ENCODE results near the gene CAPNS1. TPM values are rescaled to one million over a fixed set of nuclear protein-coding genes. Genes with fewer than 3 reads are reported as not detected.

The CAPNS1 gene
- total RNA-seq, 1 experiment from 2014 or later, result 489 TPM

GRCh38 chr19:36103040-36103626 lies 36.7 kb upstream of the CAPNS1 start:
- H3K36me3 ChIP-seq (ENCODE audit: control insufficient read depth, insufficient read depth, low read length), result no peaks in the 10 kb centered on the region; the same call in 1 of the 2 replicates
- H3K4me3 ChIP-seq (ENCODE audit: low read depth, low read length), result no peak overlapping the region
- Mint-ChIP-seq H3K27ac (ENCODE audit: unreplicated experiment) (no peak overlapping the region), H3K9me3 (ENCODE audit: unreplicated experiment) (no peaks in the 10 kb centered on the region), H3K27me3 (ENCODE audit: insufficient read depth, unreplicated experiment) (no peaks in the 10 kb centered on the region), H3K36me3 (ENCODE audit: insufficient read depth, unreplicated experiment) (peaks cover 45% of the 10 kb centered on the region), H3K4me1 (ENCODE audit: low read depth, unreplicated experiment) (no peaks in the 10 kb centered on the region), H3K4me3 (ENCODE audit: unreplicated experiment) (no peak overlapping the region)
- ChIA-PET POLR2A (no interaction called here), CTCF (no interaction called here)
- no TSS peak for BruUV-seq (replicated peaks)
- intact Hi-C loops (cut with micrococcal nuclease; ENCODE audit: unreplicated experiment), result no loop called here
- no peaks in the 10 kb centered on the region for H3K27me3 ChIP-seq (replicated peaks; ENCODE audit: control insufficient read depth, insufficient read depth, low read length)
- DNase-seq, result no peak
- H3K4me1 ChIP-seq, result no peaks in the 10 kb centered on the region
- H3K9me3 ChIP-seq, result no peaks in the 10 kb centered on the region
- TF ChIP-seq CTCF (IDR thresholded peaks at IDR 0.05; ENCODE audit: insufficient read depth in 1 of 2, low read depth in 1 of 2, low read length in 1 of 2, severe bottlenecking in 1 of 2, unreplicated experiment in 1 of 2), result no peak

- Histone ChIP-seq H3K9me3 (no peaks in the 10 kb centered on the region), H3K4me1 (no peaks in the 10 kb centered on the region), H3K36me3 (ENCODE audit: control insufficient read depth, insufficient read depth, low read length) (no peaks in the 10 kb centered on the region; the same call in 1 of the 2 replicates), H3K4me3 (ENCODE audit: low read depth, low read length) (no peak overlapping the region), H3K27me3 (replicated peaks; ENCODE audit: control insufficient read depth, insufficient read depth, low read length) (no peaks in the 10 kb centered on the region)
- ChIA-PET CTCF (no interaction called here), POLR2A (no interaction called here)
- no peak for DNase-seq
- no peaks in the 10 kb centered on the region for H3K9me3 Mint-ChIP-seq (ENCODE audit: unreplicated experiment)
- BruUV-seq (replicated peaks), result no TSS peak
- no peak for TF ChIP-seq CTCF (IDR thresholded peaks at IDR 0.05; ENCODE audit: insufficient read depth in 1 of 2, low read depth in 1 of 2, low read length in 1 of 2, severe bottlenecking in 1 of 2, unreplicated experiment in 1 of 2)
- H3K27me3 Mint-ChIP-seq (ENCODE audit: insufficient read depth, unreplicated experiment), result no peaks in the 10 kb centered on the region
- peaks cover 38% of the 10 kb centered on the region for H3K36me3 Mint-ChIP-seq (ENCODE audit: insufficient read depth, unreplicated experiment)
- intact Hi-C loops (cut with micrococcal nuclease; ENCODE audit: unreplicated experiment), result no loop called here
- H3K27ac Mint-ChIP-seq (ENCODE audit: unreplicated experiment), result no peak overlapping the region
- no peak overlapping the region for H3K4me3 Mint-ChIP-seq (ENCODE audit: unreplicated experiment)
- no peaks in the 10 kb centered on the region for H3K4me1 Mint-ChIP-seq (ENCODE audit: low read depth, unreplicated experiment)
These were observed 35.9 kb upstream of the CAPNS1 start for GRCh38 chr19:36103842-36104552.

GRCh38 chr19:36106441-36106840 lies 33.4 kb upstream of the CAPNS1 start:
- intact Hi-C loops (cut with micrococcal nuclease; ENCODE audit: unreplicated experiment), result no loop called here
- Mint-ChIP-seq H3K9me3 (ENCODE audit: unreplicated experiment) (no peaks in the 10 kb centered on the region), H3K27ac (ENCODE audit: unreplicated experiment) (no peak overlapping the region), H3K4me3 (ENCODE audit: unreplicated experiment) (no peak overlapping the region), H3K36me3 (ENCODE audit: insufficient read depth, unreplicated experiment) (peaks cover 25% of the 10 kb centered on the region), H3K4me1 (ENCODE audit: low read depth, unreplicated experiment) (no peaks in the 10 kb centered on the region), H3K27me3 (ENCODE audit: insufficient read depth, unreplicated experiment) (no peaks in the 10 kb centered on the region)
- ChIA-PET POLR2A (interaction anchor here (0.6 to 1.7 kb wide), 2 partner anchors 8 to 72 kb away, joined by 4 read pairs; partner anchors contain the start of gene POLR2I), CTCF (no interaction called here)
- no TSS peak for BruUV-seq (replicated peaks)
- DNase-seq, result no peak
- Histone ChIP-seq H3K27me3 (replicated peaks; ENCODE audit: control insufficient read depth, insufficient read depth, low read length) (no peaks in the 10 kb centered on the region), H3K4me1 (no peaks in the 10 kb centered on the region), H3K9me3 (no peaks in the 10 kb centered on the region), H3K4me3 (ENCODE audit: low read depth, low read length) (no peak overlapping the region), H3K36me3 (ENCODE audit: control insufficient read depth, insufficient read depth, low read length) (no peaks in the 10 kb centered on the region; the same call in 1 of the 2 replicates)
- no peak for TF ChIP-seq CTCF (IDR thresholded peaks at IDR 0.05; ENCODE audit: insufficient read depth in 1 of 2, low read depth in 1 of 2, low read length in 1 of 2, severe bottlenecking in 1 of 2, unreplicated experiment in 1 of 2)
